GM18505 (cell line): ENCODE results near the gene LSP1.
"Not testable (repeated sequence)": the region's sequence is repeated elsewhere in the genome, so short reads cannot be mapped to it uniquely, and the experiment has no call there.

Source experiments
- ATAC-seq: cut with Tn5 transposase; IDR thresholded peaks from one replicate; pipeline ENCODE4 v1.9.1; 2021; ENCODE audit not compliant: unreplicated experiment
- POLR2A ChIP-seq: IDR thresholded peaks from 4 replicates; pipeline ENCODE4 v1.6.1; 2011; ENCODE audit warnings: borderline replicate concordance; ENCODE audit not compliant: insufficient read depth, insufficient read length; ENCODE audit errors: extremely low read depth

Gene LSP1

DNA sequence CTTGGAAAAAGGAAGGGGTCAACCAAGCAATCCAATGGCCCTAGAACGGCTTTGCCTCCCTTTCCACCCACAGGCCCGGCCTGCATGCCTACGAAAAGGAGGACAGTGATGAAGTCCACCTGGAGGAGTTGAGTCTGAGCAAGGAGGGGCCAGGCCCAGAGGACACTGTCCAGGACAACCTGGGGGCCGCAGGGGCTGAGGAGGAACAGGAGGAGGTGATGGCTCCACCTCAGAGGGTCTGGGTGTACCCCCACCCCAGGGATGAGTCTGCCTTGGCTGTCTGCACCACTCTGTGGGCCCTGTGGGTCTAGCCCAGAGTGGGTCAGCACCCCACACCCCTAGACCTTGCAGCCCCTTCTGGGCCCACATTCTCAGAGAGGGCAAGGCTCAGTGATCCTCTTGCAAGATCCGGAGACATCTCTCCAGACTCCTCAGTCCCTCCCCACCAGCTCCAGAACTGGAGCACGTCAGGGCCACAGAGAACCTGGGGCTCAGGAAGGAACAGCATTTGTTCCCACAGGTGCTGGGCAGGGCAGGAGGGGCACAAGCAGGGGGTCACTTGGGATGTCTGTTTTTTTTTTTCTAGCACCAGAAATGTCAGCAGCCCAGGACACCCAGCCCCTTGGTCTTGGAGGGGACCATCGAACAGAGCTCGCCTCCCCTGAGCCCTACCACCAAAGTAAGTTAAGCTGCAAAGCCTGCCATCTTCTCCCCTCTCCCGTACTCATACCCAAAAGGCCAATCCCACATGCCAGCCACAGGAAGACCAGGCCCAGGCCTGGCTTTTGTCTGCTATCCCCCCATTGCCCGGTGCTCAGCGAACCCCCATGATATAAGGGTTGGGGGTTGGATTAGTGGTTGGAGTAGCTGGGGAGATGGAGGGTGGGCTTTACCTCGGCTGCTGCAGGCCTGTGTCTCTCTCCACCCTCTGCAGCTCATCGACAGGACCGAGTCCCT, 30.7 kb downstream of the LSP1 start:
- no peak for TF ChIP-seq POLR2A

DNA sequence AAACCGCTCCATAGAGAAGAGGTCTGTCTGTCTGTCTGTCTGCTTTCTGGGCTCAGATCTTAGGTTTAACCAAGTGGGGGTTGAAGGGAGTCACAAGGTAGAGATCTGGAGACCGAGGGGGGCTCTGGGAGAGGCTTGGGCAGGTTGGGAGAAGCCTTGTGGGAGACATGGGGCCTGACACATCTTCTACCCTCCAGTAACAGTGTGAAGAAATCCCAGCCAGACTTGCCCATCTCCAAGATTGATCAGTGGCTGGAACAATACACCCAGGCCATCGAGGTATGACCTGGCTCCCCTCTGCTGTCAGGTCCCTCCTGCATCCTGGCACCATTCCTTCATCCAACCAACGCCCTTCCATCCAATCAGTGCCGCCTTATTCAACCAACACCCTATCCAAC, 31.4 kb downstream of the LSP1 start:
- ATAC-seq = no peak
- TF ChIP-seq POLR2A = no peak

More for the DNA sequence above, 30.7 kb downstream of the LSP1 start:
- no peak for ATAC-seq

DNA sequence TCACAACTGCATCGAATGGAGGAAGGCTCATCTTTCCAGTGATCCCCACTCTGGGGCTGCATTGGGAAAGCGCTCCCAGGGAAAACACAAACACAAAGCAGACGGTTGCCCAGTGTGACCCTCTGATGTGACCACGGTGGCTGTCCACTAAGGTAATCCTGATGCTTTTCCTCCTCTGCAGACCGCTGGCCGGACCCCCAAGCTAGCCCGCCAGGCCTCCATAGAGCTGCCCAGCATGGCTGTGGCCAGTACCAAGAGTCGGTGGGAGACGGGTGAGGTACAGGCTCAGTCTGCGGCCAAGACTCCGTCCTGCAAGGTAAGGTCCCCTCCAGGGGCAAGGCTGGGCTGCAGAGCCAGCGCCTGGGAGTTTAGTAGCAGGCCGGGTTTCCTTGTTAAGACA, 33.7 kb downstream of the LSP1 start:
- ATAC-seq = not testable (repeated sequence)

DNA sequence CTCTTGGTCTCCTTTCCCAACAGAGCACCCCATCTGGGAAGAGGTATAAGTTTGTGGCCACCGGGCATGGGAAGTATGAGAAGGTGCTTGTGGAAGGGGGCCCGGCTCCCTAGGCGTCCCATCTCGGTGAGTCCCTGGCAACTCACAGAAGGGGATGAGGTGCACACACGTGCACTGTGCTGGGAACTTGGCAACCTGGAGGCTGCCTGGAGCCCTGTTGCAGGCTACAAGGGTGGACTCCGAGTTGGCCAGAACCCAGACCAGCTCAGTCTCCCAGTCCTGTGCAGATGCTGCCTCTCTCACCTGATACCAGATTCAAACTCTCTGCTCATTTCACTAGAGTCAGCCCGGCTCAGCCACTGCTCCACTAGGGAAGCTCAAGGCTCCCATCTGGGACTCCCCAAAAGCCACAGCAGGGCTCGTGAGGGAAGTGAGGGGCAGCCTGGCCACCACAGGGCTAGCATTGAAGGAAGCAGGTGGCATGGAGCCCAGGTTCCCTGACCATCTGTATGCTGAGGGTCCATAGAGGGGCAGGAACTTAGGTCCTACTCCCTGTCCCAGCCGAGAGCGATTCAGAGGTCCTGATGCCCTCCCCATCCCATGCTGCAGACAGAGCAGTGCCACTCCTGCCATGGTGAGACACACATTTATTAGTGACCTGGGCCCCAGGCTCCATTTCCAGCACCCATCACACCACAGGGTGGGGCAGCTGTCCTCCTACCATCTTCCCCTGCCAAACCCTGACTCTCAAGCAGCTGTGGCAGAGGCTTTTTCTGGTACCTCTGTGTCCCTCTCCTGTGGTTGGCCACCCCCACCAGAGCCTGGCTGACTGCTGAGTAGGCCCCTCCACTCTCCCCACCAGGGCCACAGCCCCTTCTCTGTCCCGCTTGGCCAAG, 34.8 kb downstream of the LSP1 start:
- no peak for TF ChIP-seq POLR2A
- no peak for ATAC-seq

DNA sequence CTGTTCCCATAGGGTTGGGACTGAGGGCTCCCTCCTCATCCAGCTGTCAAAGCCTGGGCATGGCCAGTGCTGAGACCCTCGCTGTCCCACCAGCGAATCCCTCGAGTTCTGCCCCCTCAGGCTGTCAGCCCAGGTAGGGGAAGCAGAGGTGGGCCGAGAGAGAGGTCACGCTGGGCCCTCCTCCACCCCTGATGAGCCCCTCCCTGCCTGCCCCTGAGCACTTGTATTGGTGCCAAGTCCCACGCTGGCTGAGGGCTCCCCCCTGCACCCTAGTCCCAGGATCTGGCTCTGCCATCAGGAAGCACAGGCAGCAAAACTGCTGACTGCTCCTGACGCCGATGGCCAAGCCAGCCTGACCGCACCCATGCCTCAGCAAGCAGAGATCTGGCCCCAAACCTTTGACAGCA, 35.5 kb downstream of the LSP1 start:
- no peak for ATAC-seq
- no peak for TF ChIP-seq POLR2A

DNA sequence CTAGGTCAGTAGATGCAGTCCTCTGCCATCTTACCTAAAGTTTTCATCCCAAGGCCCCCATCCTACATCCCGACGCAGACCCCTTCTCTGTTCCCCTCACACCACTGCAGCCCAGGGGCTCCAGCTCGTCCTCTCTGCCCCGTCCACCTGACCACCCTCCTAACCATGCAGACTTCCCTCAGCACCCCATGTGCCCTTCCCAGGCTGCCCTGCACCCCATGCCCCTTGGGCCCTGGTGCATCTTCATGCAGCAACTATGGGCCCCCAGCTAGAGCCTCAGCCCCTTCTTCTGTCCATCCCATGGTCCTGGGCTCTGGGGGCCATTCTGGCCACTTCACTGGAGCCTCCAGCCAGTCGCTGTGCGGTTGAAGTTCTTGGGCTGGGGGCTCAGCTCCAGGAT, 35.9 kb downstream of the LSP1 start:
- TF ChIP-seq POLR2A = no peak
- ATAC-seq = no peak

DNA sequence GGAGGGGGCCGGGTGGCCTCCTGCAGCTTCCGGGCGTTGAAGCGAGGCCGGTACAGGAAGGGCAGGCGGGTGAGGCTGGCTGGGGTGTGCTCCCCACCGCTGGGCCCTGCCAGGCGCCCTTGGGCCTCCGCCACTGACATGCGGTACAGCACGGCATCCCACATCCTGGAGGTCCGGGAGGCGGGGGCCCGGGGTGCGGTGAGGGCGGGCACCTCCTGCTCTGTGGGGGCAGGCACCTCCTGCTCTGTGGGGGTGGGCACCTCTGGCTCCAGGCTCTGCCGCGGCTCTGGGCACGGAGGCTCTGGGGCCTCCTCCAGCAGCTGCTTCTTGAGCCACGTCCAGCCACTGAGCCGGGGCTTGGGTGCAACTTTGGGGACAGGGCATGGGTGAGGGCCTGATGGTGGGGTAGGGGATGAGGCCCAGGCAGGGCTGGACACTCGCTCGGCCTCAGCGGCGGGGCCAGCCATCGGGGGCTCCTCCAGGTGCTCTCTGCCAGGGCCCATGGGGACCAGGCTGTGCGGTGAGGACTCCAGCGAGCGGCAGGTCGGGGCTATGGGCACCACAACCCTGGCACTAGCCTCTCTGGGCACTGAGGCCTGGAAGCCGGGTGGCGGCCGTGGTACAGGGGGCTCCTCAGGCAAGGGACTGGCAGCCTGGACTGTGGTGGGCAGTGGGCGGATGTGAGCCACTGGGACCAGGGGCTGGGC, 36.5 kb downstream of the LSP1 start:
- no peak for ATAC-seq

DNA sequence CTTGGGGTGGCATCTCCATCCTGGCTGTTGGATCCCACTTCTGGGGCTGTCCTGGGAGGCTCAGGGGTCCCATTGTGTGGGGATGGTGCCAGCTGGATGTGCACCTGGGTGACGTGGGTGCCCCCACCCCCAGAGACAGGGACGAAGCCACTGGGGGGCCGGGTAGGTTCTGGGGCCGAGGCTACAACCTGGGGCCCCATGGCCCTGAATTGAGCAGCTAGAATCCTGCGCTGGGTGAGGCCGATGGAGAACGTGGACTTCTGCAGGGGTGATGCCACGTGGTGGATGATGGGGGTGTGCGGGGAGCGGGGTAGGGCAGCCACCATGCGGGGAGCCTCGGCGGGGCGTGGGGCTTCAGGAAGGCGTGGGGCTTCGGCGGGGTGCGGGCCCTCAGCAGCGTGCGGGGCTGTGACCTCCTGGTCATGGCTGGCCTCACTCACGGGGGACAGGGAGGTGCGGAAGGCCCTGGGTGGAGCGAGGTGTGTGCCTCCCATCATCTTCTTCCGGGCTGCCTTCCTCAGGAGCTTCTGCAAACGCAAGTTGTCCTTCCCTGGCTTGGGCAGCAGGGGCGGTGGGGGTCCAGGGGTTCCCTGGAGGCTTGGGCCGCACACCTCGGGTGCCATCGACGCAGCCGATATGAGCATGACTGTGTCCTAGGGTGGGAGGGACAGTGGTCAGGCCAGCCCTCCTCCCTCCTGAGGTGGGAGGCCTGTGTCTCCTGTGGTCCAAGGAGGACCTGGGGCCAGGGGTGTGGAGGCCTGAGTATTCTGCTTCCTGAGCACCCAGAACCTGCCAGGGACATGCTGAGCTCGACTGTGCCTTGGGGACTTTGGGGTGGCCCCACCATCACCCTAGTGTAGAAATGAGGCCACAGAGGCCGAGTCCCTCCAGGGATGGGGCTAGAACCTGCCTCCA, 37.3 kb downstream of the LSP1 start:
- no peak for TF ChIP-seq POLR2A
- no peak for ATAC-seq

More for the DNA sequence above, 36.5 kb downstream of the LSP1 start:
- TF ChIP-seq POLR2A = no peak

DNA sequence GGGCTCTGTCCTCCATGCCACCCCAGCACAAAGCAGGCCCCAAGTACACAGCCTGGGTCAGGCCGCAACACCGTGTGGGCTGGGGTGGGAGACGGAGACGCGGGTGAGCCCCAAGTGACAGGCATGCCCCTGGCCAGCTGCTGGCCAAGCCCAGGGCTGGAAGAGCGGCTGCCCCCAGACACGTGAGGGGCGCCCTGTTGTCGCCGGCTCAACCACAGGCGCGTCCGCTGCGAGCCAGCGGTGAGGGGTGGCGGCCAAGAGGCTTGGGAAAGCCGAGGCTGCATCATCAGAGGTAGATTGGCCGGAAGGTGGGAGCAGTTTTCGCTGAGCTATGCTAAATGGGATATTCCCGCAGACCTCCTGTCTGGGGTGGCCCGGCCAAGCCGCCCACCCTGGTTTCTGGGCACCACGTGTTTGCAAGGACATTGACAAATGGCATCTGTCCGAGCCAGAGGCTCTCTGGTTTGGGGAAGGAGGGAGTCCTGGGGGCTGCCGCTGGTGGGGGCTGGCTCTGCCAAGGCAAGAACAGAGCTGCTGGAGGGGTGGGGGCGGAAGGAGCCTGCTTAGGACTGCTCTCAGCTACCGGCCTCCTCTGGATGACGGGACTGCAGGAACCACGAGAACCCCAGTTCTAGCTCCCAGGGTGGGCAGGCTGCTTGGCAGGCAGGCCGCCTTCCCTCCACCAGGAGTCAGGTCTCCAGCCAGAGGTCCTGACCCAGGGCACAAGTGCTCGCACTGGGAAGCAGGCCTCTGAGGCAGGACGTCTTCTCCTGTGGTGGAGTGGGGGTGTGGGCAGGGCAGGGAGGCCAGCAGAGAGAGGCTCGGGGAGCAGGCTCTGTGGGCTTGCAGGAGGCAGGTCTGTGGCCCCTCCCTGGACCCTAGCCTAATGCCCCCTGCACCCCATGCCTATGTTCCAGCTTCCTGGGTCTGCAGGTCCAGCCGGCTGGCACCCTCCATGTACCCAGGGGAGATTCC, 38.3 kb downstream of the LSP1 start:
- TF ChIP-seq POLR2A = peak; percentile 3
- ATAC-seq = no peak

DNA sequence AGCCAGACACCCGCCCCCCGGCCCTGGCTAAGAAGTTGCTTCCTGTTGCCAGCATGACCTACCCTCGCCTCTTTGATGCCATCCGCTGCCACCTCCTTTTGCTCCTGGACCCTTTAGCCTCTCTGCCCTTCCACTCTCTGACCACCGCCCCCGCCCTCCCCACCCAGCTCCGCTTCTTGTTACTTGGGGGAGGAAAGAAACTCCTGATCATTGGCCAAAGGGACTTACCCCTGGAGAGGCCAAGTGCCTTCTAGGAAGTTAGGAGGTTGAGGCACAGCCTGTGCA, 38.9 kb downstream of the LSP1 start, which contains the start of gene PRR33:
PRR33 (minus strand) TSS at position 65 of the 285 bp plus-strand sequence. CDS start 1,311 bp downstream, outside the sequence.
- no peak for ATAC-seq
- TF ChIP-seq POLR2A = no peak

DNA sequence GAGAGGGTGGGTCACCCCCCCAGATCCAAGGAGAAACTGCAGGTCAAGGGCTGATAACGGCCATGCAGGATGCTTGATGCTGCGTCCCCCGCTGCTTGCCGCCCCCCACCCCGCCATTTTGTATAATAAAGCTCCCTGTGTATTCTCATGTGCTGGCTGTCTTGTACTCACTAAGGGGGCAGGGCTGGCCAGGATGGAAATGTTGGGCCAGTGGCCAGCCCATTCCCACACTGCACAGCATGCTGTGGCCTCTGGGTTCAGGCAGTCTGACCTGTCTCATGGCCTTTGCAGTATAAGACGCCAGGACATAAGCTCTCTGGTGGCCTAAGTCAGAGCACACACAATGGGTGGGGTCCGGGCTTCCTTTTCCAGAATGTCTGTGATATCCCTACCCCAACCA, 39.2 kb downstream of the LSP1 start:
- no peak for ATAC-seq
- TF ChIP-seq POLR2A = peak; percentile 9
